Islet precursor cell (in vitro differentiated cells): ENCODE data around the gene LMAN2L.

Experiments used
- DNase-seq: peaks from one replicate; pipeline ENCODE4 v3.0.0-alpha.2; 2018

Gene LMAN2L

DNA sequence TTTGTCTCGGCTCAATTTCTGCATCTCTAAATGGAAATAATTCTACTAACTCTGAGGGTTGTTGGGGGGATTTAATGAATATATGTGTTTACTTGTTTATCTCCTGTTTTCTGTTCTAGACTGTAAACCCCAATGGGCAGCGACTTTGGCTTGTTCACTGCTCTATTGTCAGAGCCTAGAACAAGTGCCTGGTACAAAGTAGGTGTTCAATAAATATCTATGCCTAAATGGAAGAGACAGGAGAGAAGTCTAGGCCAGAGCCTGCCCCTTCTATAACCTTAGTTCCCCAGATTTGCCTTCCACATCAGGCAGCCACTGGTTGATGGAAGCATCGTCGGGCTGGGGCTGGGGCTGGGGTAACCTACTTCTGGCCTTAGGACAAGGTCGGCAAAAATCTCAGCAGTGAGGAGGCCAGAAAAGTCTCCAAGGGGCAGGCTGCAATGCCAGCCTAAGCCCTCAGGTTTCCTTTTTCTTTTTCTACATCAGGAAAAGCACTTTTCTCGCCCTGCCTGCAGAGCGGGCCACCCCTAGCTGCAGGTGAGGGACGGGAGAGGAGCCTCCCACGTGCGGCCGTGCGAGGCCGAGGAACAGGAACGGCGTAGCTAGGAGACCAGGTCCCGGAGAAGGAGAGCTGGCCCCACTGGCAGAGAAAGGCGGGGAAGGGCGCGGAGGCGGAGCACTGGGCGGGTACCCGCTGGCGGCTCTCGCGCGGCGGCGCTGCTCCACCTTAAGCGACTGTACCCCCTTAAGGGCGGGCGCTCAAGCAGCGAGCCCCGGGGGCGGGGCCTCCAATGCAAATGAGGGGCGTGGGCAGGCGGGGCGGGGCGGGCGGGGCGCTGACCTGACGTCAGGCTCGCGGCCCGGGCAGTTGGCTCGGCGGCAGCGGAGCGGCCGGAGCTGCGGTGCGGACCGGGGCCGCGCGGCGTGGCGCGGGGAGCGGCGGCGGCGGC, 20.4 kb upstream of the LMAN2L start, which contains the start of gene CNNM4:
TSS of gene CNNM4 (plus strand) at position 867 of the 950 bp plus-strand sequence. CDS start 98 bp downstream, outside the sequence.
- peak; percentile 97 for DNase-seq

DNA sequence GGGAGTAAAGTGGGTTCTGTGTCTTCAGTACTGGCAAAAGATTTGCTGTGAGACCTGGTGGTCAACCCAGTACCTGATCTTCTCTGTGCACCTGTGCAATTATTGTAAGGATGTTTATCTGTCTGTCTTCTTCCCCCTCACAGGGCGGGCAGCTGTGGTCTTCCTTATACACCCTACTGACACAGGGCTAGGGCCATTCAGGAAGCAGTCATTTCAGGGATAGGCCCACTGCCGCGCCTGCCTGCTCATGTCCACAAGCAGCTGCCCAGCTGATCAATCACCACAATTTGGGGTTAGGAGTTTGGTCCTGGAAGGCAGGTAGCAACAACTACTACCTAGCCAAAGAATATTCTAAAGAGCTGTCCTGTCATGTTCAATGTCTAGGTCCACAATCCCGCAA, 19.7 kb upstream of the LMAN2L start:
- no peak for DNase-seq

DNA sequence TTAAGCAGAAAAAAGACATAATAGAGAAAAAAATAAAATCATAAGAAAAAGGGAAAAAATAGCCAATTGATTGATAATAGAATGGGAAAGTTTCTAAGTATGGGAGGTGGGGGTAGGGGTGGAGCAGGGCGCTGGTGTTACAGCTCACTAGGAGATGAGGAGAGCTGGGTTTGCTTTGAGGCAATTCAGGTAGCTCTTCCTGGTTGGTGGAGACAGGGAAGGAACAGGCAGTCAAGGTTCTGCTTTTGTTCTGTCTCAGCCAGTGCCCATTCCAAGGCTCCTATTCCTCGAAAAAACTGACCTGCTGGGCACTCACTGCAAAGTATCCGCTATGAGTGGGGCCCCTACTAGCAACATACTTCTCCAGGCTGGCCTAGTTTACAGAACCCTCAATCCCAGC, 19.1 kb upstream of the LMAN2L start:
- no peak for DNase-seq

DNA sequence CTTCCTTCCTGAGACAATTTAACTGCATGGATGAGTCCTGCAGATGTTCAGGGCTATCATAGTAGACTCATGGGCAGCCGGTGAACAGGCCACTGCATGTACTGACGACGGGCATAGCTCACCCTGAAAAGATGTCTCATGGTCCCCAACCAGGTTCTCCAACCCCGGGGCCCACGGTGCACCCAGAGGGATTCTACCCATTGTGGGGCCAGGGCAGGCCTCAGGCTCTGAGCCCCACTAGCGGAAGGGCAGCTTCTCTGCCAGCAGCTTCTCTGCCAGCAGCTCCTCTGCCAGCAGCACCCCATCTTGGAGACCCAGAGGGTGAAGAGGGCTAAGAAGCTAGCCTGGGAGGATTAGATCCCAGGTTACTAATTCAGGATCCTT, 17.6 kb upstream of the LMAN2L start:
- no peak for DNase-seq

DNA sequence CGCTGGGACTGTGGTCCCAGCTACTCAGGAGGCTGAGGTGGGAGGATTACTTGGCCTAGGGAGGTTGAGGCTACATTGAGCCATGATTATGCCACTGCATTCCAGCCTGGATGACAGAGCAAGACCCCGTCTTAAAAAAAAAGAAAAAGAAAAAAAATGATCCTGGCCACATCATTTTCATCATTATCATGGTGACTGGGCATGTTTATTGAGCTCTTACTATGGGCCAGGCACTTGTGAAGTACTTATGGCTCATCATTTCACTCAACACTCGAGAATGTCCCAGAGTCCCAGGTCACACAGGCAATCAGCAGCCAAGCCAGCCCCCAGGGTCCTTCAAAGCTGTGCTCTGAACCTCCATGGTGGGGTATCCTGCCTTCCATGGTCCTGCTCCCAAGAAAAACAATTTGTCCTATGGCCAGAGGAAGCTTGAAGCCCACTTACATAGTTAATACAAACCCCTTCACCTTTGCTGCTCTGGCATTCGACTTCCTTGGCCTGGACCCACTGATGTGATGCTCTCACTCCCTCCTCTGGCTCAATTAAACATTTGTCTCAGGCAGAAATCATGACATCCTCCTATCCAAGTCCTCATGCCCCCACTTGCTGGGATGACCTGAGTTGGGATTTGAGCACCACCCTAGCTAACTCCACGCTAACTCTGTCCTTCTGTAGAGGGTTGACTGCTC, 17.1 kb upstream of the LMAN2L start:
- DNase-seq = no peak

DNA sequence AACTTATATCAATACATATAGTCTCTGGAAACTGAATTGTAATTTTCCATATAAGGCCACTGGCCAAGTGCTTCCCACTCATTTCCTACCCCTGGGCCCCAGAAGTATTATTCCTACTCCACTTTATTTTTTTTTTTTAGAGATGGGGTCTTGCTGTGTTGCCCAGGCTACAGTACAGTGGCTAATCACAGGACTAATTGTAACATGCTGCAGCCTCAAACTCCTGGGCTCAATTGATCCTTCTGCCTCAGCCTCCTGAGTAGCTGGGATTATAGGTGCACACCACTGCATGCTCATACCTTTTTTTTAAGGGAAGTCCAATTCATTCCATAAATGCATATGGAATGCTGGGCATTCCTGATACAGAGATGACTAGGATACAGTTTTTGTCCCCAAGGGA, 14.5 kb upstream of the LMAN2L start:
- DNase-seq = no peak

DNA sequence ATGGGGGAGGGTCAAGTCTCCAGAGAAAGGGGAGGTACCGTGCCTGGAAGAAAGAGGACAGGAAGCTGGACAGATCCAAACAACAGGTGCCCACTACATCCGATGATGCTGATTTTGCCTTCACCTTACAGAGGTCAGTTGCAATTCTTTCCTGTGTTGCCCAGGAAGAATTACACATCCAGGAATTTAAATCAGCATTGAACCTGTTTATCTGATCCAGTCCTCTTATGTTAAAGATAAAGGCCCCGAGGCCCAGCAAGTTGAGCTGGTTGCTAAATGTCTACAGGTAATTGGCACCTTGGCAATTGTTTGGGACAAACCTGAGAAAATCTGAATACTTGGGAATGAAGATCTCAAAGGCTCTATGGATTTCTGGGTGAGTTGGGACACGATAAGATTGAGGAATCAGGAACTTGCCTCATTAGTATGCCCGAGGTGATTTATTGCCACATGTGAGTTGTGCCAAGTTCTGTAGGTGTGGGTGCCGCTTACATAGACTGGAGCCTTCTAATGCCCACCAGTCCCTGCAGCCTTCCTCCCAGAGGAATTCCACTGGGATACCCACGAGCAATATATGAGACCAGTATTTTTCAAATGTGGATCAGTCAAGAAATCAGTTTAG, 13.9 kb upstream of the LMAN2L start:
- DNase-seq = no peak

DNA sequence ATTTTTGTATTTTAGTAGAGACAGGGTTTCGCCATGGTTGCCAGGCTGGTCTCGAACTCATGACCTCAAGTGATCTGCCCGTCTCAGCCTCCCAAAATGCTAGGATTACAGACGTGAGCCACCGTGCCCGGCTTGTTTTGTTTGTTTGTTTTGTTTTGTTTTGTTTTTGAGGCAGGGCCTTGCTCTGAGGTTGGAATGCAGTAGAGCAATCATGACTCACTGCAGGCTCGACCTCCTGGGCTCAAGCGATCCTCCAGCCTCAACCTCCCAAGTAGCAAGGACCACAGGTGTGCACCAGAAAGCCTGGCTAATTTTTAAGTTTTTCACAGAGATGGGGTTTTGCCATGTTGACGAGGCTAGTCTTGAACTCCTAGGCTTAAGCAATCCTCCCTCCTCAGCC, 11.9 kb upstream of the LMAN2L start:
- DNase-seq = no peak

DNA sequence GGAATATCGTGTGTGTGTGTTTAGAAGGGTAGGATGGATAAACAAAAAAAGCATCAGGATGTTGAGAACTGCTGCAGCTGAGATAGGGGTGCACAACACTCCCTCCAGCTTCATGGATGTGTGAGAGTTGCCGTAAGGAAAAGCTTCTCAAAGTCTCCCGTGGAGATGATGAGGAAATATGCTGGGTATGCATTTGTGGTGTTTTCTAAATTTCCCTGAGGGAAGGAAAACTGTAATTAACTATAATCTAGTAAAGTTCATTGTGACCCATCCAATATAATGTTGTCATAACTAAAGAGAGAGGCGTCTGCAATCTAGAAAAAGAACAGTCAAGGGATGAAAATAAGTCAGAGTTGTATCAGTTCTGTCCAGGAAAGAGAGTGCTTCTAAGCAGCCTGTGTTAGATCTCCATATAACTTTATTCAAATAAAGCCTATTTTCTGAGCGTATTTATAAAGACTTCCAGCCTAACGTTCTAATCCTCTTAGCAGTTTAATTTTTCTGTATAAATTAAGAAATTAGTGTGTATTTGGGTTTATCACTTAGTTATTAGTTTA, 7.3 kb upstream of the LMAN2L start:
- no peak for DNase-seq

DNA sequence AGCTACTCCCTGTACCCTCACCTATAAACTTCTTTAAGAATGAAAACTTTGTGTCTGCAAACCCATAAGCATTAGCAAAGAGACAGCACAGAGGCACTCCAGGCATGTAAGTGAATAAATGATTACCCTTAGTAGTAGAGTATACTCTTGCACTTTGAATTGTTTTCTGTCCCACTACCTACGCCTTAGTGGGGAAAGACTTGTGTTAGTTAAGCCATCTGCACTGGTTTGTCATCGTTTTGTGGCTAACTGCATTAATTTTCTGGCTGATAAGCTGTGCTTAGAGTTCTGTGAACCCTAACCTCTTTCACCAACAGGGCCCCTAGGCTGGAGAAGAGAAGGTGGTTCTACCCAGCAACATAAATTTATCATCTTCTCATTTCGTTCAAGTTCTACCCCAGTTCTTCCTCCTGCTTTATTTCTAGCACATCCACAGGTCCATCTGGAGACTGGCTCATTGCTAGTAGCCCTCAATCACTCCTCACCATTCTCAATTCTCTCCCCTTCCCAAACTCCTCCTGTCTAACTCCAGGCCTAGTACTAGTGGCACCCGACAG, 710 bp downstream of the LMAN2L start:
- no peak for DNase-seq

DNA sequence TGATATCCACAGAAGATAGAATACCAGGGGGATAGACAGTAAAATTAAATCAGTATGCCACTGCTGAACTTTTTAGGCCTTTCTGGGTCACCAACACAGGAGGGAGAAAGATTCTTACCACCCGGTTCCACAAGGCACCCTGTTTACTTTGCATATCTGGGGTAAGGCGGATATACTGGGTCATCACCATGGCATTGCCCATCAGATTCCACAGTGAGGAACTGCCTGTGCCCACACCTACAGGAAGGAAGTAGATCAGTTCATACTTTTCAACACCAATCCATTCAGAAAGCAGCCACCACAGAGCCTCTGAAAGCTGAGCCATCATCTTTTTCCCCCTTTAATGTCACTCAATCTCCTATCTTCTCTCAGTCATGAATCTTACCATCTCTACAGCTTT, 2.0 kb downstream of the LMAN2L start:
- no peak for DNase-seq

DNA sequence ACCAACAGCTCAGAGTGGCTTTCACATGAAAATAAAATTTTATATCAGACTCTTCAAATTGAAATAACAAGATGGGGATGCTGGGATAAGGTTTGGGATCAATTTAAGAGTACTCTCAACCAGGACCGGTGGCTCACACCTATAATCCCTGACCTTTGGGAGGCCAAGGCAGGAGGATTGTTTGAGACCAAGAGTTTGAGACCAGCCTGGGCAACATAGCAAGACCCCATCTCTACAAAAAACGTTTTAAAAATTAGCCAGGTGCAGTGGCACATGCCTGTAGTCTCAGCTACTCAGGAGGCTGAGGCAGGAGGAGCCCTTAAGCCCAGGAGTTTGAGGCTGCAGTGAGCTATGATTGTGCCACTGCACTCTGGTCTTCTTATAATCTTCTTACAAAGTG, 2.6 kb downstream of the LMAN2L start:
- DNase-seq = no peak

DNA sequence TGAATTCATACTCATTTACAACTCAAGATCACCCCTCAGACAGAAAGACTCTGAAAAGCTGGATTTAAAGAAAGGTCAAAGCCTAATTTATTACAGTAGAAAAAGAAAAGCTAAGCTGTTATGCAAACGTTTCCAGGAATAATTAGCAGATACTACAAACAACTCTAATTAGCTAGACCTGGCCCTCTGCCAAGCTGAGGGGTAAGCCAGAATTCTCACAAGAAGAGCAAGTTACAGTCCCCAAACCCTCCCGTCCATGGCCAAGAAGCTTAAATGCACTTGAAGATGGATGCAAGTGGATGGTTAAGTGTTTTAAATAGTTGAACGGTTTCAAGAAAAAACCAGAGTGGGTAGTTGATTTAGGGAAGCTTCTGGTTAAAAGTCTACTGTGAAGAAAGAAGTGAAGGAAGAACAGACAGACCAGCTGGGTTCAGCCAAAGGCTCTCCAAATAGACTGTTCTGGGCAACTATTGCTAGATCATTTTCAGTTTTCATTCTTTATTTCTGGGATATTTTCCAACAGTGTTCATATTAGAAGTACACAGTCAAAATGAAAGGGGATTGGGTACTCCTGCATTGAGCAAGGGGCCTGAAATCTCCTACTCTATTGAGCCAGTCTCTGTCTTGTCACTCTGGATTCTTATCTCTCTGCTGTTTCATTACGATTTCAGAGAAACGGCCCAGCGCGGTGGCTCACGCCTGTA, 4.8 kb downstream of the LMAN2L start:
- DNase-seq = no peak

DNA sequence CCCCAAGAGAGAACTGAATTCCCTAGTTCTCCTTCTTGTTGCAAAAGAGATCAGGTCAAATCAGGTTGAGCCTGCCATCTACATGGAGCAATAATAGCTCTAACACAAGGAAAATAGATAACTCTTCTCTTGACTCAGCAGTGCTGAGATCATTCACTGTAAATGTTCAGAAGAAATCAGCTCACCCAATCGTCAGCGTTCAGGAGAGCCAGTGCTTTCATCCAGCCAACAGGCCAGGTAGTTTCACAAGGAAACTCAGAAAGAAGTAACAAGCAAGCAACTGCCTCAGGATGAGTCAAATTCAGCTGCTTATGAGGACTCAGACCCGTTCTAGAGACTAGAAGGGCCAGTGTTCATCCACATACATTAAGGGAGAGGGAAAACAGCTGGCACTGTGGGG, 5.9 kb downstream of the LMAN2L start:
- DNase-seq = no peak

DNA sequence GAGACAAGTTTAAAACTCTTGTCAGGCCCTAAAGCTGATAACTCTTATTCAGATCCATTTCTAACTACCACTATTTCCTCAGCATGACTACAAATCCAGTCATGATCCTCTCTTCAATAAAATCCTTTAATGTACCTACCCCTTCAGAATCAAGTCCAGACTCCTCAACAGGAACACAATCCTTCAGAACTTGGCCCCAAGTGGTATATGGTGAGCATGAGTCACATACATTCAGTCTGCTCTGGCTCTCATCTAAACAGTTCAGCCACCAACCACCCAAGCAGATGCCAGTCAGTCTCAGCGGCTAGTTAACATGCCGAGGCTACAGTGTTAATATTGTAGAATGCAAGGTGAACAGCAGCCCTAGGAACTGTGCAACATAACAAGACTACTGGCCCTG, 9.7 kb downstream of the LMAN2L start:
- no peak for DNase-seq

DNA sequence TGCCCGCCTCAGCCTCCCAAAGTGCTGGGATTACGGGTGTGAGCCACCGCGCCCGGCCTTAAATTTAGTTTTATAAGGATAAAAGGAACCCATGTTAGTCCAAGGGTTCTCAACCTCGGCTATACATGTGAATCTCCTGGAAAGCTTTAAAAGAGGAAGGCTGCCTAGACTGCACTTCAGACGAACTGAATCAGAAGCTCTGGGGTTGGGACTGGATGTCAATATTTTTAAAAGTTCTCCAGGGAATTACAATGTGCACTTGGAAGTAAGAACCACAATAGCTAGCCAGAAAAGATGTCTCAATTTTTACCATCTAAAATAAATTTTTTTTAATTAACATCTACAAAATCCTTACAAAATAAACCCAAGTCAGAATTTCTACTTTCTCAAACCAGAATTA, 10.1 kb downstream of the LMAN2L start:
- no peak for DNase-seq

DNA sequence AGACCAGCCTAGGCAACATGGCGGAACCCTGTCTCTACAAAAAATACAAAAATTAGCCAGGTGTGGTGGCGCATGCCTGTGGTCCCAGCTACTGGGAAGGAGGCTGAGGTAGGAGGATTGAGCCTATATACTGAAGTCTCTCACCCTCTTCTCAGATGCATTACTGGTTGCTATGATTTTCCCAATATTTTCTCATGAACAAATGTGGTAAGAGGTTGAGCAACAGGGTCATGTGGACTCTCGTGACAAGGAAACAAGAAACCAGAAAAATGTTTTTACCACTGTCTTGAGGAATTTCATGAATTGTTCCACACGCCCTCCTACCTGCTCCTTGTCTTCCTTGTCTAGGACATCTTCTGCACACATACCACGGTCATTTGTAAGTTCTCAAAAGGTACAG, 12.4 kb downstream of the LMAN2L start:
- DNase-seq = no peak

DNA sequence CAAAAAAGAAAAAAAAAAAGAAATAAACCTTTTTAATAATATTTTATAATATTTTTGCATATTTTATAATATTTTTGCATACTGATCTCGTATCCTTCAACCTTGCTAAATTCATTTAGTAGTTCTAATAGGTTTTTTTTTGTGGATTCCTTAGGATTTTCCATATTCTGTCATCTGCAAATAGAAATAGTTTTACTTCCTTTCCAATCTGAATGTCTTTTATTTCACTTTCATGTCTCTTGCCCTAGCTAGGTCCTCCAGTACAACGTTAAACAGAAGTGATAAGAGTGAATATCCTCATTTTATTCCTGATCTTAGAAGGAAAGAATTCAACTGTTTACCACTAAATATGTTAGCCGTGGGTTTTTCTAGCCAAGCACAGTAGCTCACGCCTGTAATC, 13.7 kb downstream of the LMAN2L start:
- no peak for DNase-seq

DNA sequence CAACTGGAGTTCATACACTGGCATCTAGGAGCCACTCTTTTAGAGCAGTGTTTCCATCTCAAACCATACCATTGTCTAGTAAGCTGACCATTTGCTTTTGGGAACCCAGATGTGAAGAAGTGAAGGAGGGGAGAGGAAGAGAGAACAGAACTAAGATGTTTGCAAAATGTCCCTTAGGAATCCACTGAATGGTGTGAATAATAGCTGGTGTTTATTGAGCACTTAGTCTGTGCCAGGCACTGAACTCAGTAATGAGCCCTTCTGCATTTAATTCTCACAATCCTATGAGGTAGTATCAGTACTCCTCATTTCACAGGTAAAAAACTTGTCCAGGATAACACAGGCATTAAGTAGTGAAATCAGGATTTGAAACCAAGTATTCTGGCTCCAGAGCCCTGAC, 23.5 kb downstream of the LMAN2L start:
- DNase-seq = no peak

DNA sequence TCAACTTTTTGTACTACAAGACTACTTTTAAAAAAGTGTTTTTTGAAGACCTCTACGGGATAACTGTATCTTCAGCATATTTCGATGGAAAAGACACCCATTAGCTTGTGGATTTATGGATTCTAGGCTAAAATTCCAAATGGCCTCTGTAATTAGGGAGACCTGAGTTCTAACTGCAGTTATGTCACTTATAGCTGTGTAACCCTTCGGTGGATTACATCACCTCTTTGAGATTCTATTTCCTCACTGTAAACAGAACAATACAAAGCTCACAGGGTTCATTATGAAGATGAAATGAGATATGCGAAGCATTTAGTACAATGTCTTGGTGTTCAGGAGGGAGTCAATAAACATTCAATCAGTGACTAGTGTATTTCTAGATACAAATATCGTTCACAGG, 24.2 kb downstream of the LMAN2L start:
- DNase-seq = no peak

DNA sequence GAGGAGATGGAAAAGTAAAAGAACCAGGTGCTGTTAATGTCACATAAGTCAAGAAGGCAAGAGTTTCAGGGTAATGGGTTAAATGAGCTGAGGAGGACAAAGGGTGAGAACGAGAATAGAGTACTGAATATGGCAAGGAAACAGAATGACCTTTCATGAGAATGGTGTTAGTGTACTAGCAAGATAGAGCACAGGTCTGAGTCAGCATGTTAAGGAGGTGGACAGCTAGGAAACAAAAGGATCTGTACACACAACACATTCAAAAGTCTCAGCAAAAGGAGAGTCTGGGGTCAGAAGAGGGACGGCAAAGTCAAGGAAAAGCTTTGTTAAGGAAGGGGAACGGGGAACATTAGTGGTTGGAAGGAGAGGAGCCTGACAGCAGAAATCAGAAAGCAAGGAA, 28.9 kb downstream of the LMAN2L start:
- no peak for DNase-seq

DNA sequence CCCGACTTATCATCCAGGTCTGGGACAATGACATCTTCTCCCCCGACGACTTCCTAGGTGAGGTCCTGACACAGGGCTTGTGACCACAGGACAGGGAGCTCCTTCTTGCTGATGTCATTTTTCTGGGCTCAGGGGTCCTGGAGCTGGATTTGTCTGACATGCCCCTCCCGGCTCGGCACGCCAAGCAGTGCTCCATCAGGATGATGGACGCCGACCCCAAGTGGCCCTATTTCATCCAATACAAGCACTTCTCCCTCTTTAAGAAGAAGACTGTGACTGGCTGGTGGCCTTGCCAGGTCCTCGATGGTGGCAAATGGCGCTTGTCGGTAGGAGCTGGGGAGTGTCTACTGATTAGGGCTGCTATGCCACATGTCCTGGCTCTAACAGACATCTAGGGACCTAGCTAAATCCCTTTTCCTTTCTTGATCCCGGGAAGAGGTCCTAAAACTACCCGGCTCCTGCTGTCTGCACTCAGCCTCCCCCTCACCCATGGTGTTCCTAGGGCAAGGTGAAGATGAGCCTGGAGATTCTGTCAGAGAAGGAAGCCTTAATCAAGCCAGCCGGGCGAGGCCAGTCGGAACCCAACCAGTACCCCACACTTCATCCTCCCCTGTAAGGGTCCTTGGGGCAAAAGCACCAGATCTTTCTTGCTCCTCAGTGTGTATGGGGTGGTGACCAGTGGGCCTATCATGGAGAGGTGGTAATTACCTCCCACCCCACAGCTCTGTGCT, 36.7 kb downstream of the LMAN2L start:
- DNase-seq = no peak
